Measurements from ENCODE around the gene SLC28A1. TPM values are rescaled to one million over a fixed set of nuclear protein-coding genes. Genes with fewer than 3 reads are reported as not detected.

The SLC28A1 gene
- total RNA-seq, 4 donors from 2014 or later, result not detected

DNA sequence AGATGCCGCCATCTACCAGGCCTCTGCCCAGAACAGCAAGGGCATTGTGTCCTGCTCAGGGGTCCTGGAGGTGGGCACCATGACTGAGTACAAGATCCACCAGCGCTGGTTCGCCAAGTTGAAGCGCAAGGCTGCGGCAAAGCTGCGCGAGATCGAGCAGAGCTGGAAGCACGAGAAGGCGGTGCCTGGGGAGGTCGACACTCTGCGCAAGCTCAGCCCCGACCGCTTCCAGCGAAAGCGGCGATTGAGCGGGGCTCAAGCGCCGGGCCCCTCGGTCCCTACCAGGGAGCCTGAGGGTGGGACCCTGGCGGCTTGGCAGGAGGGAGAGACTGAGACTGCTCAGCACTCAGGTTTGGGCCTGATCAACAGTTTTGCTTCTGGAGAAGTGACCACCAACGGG lies 44.7 kb upstream of the SLC28A1 start:
- Histone ChIP-seq H3K4me1 (peaks cover 14 to 16% (median 15%) of the 10 kb centered on the region in 4 donors), H3K9me3 (no peaks in the 10 kb centered on the region), H3K27ac (peak overlapping the region; percentile 71 to 81 (median 76)), H3K27me3 (no peaks in the 10 kb centered on the region), H3K4me3 (no peak overlapping the region), H3K36me3 (no peaks in the 10 kb centered on the region)
- intact Hi-C loops (cut with DNase I; ENCODE audit: low total_unique reads), result loop anchor here (5.0 kb wide), 1 partner anchor 88 kb away; no protein-coding TSS in a partner anchor
- TF ChIP-seq POLR2A (IDR thresholded peaks at IDR 0.05) (no peak), EP300 (IDR thresholded peaks at IDR 0.05; ENCODE audit: low read depth) (no peak), POLR2AphosphoS5 (IDR thresholded peaks at IDR 0.05) (no peak)
- TF ChIP-seq, protein P1, sequence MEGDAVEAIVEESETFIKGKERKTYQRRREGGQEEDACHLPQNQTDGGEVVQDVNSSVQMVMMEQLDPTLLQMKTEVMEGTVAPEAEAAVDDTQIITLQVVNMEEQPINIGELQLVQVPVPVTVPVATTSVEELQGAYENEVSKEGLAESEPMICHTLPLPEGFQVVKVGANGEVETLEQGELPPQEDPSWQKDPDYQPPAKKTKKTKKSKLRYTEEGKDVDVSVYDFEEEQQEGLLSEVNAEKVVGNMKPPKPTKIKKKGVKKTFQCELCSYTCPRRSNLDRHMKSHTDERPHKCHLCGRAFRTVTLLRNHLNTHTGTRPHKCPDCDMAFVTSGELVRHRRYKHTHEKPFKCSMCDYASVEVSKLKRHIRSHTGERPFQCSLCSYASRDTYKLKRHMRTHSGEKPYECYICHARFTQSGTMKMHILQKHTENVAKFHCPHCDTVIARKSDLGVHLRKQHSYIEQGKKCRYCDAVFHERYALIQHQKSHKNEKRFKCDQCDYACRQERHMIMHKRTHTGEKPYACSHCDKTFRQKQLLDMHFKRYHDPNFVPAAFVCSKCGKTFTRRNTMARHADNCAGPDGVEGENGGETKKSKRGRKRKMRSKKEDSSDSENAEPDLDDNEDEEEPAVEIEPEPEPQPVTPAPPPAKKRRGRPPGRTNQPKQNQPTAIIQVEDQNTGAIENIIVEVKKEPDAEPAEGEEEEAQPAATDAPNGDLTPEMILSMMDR (IDR thresholded peaks at IDR 0.05), result no peak
- DNase-seq, result no peak
- in situ Hi-C loops (cut with MboI; ENCODE audit: low pct_ligation_motif_present in 1 of 4, low pct_unique_long_range_greater_than_20kb in 1 of 4, low sequenced_read_pairs in 3 of 4), result no loop called here
- WGBS, 2 donors (ENCODE audit: low coverage in 1 of 2), result 93 to 95% methylated on average over 3 to 23 of the region's 23 CpGs

DNA sequence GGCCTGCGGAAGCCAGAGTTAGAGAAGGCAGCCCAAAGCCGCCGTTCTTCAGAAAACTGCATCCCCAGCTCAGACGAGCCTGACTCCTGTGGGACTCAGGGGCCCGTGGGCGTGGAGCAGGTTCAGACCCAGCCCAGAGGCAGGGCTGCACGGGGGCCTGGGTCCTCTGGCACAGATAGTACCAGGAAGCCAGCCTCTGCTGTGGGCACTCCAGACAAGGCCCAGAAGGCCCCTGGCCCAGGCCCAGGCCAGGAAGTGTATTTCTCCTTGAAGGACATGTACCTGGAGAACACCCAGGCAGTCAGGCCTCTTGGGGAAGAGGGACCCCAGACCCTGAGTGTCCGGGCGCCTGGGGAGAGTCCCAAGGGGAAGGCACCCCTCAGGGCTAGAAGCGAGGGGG lies 44.2 kb upstream of the SLC28A1 start:
- intact Hi-C loops (cut with DNase I; ENCODE audit: low total_unique reads), result loop anchor here (5.0 kb wide), 1 partner anchor 87 kb away; no protein-coding TSS in a partner anchor
- no peak for TF ChIP-seq POLR2AphosphoS5 (IDR thresholded peaks at IDR 0.05)
- no peak for TF ChIP-seq EP300 (IDR thresholded peaks at IDR 0.05; ENCODE audit: low read depth)
- TF ChIP-seq POLR2A (IDR thresholded peaks at IDR 0.05), result no peak
- TF ChIP-seq, protein P1 (IDR thresholded peaks at IDR 0.05), result no peak
- WGBS, 2 donors (ENCODE audit: low coverage in 1 of 2), result 86 to 100% methylated on average over 1 to 7 of the region's 10 CpGs
- in situ Hi-C loops (cut with MboI; ENCODE audit: low pct_ligation_motif_present in 1 of 4, low pct_unique_long_range_greater_than_20kb in 1 of 4, low sequenced_read_pairs in 3 of 4), result no loop called here
- no peak for DNase-seq
- H3K4me1 ChIP-seq, result peaks cover 14 to 21% (median 18%) of the 10 kb centered on the region in 4 donors
- no peaks in the 10 kb centered on the region for H3K36me3 ChIP-seq
- H3K9me3 ChIP-seq, result no peaks in the 10 kb centered on the region
- no peaks in the 10 kb centered on the region for H3K27me3 ChIP-seq
- H3K4me3 ChIP-seq, result no peak overlapping the region
- H3K27ac ChIP-seq, result peak overlapping the region; percentile 71 to 81 (median 76)

DNA sequence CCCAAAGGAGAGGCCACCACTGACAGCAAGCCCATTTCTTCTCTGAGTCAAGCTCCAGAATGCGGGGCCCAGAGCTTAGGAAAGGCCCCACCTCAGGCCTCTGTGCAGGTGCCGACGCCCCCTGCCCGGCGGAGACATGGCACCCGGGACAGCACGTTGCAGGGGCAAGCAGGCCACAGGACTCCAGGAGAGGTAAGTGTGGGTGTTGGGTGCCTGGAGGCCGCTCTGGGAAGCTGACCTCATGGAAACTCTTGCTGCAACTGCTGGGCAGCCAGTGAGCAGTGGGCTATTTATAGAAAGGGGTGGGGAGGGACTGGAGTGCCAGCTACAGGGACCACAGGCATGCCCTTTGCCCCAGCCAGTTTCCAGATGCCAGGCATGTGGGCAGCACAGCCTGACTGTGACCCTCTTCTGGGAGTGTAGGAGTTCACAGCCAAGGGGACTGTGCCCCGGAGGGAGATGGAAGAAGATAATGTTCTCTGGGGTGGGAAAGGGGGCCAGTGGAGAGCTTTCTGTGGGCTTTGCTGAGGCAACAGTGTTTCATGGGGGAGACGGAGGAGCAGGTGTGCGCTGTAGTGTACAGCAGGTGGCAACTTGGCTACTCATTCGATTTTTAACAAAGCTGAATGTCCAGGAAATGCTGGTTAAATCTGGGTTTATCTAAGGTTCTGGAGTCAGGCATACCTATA lies 43.6 kb upstream of the SLC28A1 start:
- H3K4me1 ChIP-seq, result peaks cover 14 to 23% (median 19%) of the 10 kb centered on the region in 4 donors
- DNase-seq, result peak; percentile 64
- no peak overlapping the region for H3K4me3 ChIP-seq
- intact Hi-C loops (cut with DNase I; ENCODE audit: low total_unique reads) (loop anchor here (5.0 kb wide), 1 partner anchor 86 kb away; no protein-coding TSS in a partner anchor), in situ Hi-C loops (cut with MboI; ENCODE audit: low pct_ligation_motif_present in 1 of 4, low pct_unique_long_range_greater_than_20kb in 1 of 4, low sequenced_read_pairs in 3 of 4) (no loop called here)
- peak overlapping the region; percentile 71 to 81 (median 76) for H3K27ac ChIP-seq
- H3K9me3 ChIP-seq, result no peaks in the 10 kb centered on the region
- TF ChIP-seq, protein P1 (IDR thresholded peaks at IDR 0.05), result no peak
- peak; percentile 84 for TF ChIP-seq EP300 (IDR thresholded peaks at IDR 0.05; ENCODE audit: low read depth)
- peak; percentile 42 to 56 (median 47) for TF ChIP-seq POLR2AphosphoS5 (IDR thresholded peaks at IDR 0.05)
- TF ChIP-seq POLR2A (IDR thresholded peaks at IDR 0.05), result no peak
- WGBS, 2 donors (ENCODE audit: low coverage in 1 of 2), result 67 to 72% methylated on average over 2 to 12 of the region's 12 CpGs
- no peaks in the 10 kb centered on the region for H3K36me3 ChIP-seq
- H3K27me3 ChIP-seq, result no peaks in the 10 kb centered on the region

DNA sequence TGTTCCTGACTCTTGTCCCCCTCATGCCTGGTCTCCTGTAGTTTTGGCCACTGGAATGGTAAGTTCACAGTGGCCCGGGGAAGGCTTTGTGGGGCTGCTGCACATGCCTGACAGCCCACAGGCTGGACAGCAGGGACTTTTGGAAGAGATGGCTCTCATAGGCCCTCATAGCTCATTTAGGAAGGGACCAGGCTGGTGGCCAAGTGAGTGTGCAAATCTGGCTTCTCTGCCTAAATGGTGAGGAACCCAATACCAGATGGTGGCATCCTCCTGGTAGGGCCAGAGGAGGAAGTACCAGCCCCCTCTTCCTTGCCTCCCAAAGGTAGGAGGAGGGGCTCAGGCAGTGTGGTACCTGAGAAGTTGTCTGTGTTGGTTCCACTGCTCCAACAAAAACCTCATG lies 41.7 kb upstream of the SLC28A1 start:
- in situ Hi-C loops (cut with MboI; ENCODE audit: low pct_ligation_motif_present in 1 of 4, low pct_unique_long_range_greater_than_20kb in 1 of 4, low sequenced_read_pairs in 3 of 4), result no loop called here
- 100% methylated on average over 1 of the region's 1 CpG; no CpG with 5 or more reads in 1 of the 2 donors for WGBS, 2 donors (ENCODE audit: low coverage in 1 of 2)
- Histone ChIP-seq H3K27ac (no peak overlapping the region), H3K36me3 (no peaks in the 10 kb centered on the region), H3K9me3 (no peaks in the 10 kb centered on the region), H3K4me1 (peaks cover 14 to 23% (median 19%) of the 10 kb centered on the region in 4 donors), H3K4me3 (no peak overlapping the region), H3K27me3 (no peaks in the 10 kb centered on the region)
- DNase-seq, result no peak
- TF ChIP-seq POLR2A (IDR thresholded peaks at IDR 0.05) (no peak), EP300 (IDR thresholded peaks at IDR 0.05; ENCODE audit: low read depth) (no peak), POLR2AphosphoS5 (IDR thresholded peaks at IDR 0.05) (no peak)
- TF ChIP-seq, protein P1 (IDR thresholded peaks at IDR 0.05), result no peak
- intact Hi-C loops (cut with DNase I; ENCODE audit: low total_unique reads), result loop anchor here (5.0 kb wide), 1 partner anchor 85 kb away; no protein-coding TSS in a partner anchor
